ENCODE data around the gene CREB1. TPM values are rescaled to one million over a fixed set of nuclear protein-coding genes. Genes with fewer than 3 reads are reported as not detected.

The CREB1 gene
- total and polyA plus RNA-seq, 3 donors from 2014 or later, result 71.3 to 132 (median 96.5) TPM

- H3K4me1 ChIP-seq, result no peaks in the 10 kb centered on the region
- no peak for TF ChIP-seq POLR2A (IDR thresholded peaks at IDR 0.05)
- WGBS, 2 donors, result 94 to 95% methylated on average over 2 of the region's 2 CpGs
- no peak for DNase-seq
- H3K27me3 ChIP-seq, result no peaks in the 10 kb centered on the region
- no peak overlapping the region for H3K27ac ChIP-seq
- no peaks in the 10 kb centered on the region for H3K36me3 ChIP-seq (ENCODE audit: low read depth, missing control alignments)
- intact Hi-C loops (cut with DNase I; ENCODE audit: low total_unique reads), result no loop called here
- no peaks in the 10 kb centered on the region for H3K9me3 ChIP-seq
- H3K4me3 ChIP-seq, result no peak overlapping the region
These were observed 12.2 kb downstream of the CREB1 start for GRCh38 chr2:207541933-207542332.

GRCh38 chr2:207543272-207543671 is 13.5 kb downstream of the CREB1 start:
- Histone ChIP-seq H3K9me3 (no peaks in the 10 kb centered on the region), H3K4me3 (no peak overlapping the region), H3K27me3 (no peaks in the 10 kb centered on the region), H3K4me1 (no peaks in the 10 kb centered on the region), H3K27ac (no peak overlapping the region), H3K36me3 (ENCODE audit: low read depth, missing control alignments) (no peaks in the 10 kb centered on the region)
- TF ChIP-seq CTCF (IDR thresholded peaks at IDR 0.05) (no peak), POLR2A (IDR thresholded peaks at IDR 0.05) (no peak)
- intact Hi-C loops (cut with DNase I; ENCODE audit: low total_unique reads), result no loop called here
- DNase-seq, result no peak
- 96 to 97% methylated on average over 3 of the region's 3 CpGs for WGBS, 2 donors

GRCh38 chr2:207546822-207547221 is 17.1 kb downstream of the CREB1 start:
- no peaks in the 10 kb centered on the region for H3K9me3 ChIP-seq
- no peak for DNase-seq
- TF ChIP-seq POLR2A (IDR thresholded peaks at IDR 0.05) (no peak), CTCF (IDR thresholded peaks at IDR 0.05) (no peak)
- peaks cover 9% of the 10 kb centered on the region for H3K4me1 ChIP-seq
- no peaks in the 10 kb centered on the region for H3K27me3 ChIP-seq
- intact Hi-C loops (cut with DNase I; ENCODE audit: low total_unique reads), result no loop called here
- H3K27ac ChIP-seq, result no peak overlapping the region
- no peaks in the 10 kb centered on the region for H3K36me3 ChIP-seq (ENCODE audit: low read depth, missing control alignments)
- H3K4me3 ChIP-seq, result no peak overlapping the region

- intact Hi-C loops (cut with DNase I; ENCODE audit: low total_unique reads), result no loop called here
- no peaks in the 10 kb centered on the region for H3K27me3 ChIP-seq
- no peak for DNase-seq
- H3K27ac ChIP-seq, result no peak overlapping the region
- TF ChIP-seq CTCF (IDR thresholded peaks at IDR 0.05) (no peak), POLR2A (IDR thresholded peaks at IDR 0.05) (no peak)
- no peaks in the 10 kb centered on the region for H3K36me3 ChIP-seq (ENCODE audit: low read depth, missing control alignments)
- peaks cover 9% of the 10 kb centered on the region for H3K4me1 ChIP-seq
- WGBS, 2 donors, result 63 to 72% methylated on average over 2 of the region's 2 CpGs
- H3K4me3 ChIP-seq, result no peak overlapping the region
- H3K9me3 ChIP-seq, result no peaks in the 10 kb centered on the region
These were observed 19.4 kb downstream of the CREB1 start for GRCh38 chr2:207549145-207549544.

GRCh38 chr2:207558079-207558491 is 28.3 kb downstream of the CREB1 start:
- WGBS, 2 donors, result 95% methylated on average over 1 of the region's 1 CpG
- intact Hi-C loops (cut with DNase I; ENCODE audit: low total_unique reads), result no loop called here
- Histone ChIP-seq H3K4me3 (no peak overlapping the region), H3K4me1 (no peaks in the 10 kb centered on the region), H3K36me3 (ENCODE audit: low read depth, missing control alignments) (no peaks in the 10 kb centered on the region), H3K9me3 (no peaks in the 10 kb centered on the region), H3K27ac (no peak overlapping the region), H3K27me3 (no peaks in the 10 kb centered on the region)
- no peak for DNase-seq
- TF ChIP-seq POLR2A (IDR thresholded peaks at IDR 0.05), result no peak
- TF ChIP-seq CTCF (IDR thresholded peaks at IDR 0.05), result no peak
